K562 (cell line): Measurements from ENCODE around the gene IGLON5. TPM values are rescaled to one million over a fixed set of nuclear protein-coding genes. Genes with fewer than 3 reads are reported as not detected.

Experiments
- ATAC-seq: fragments of 200-7000 bp; cut with Tn5 transposase; 3 replicates; pipeline ENCODE4 v1.9.1; 2020; ENCODE audit warnings: moderate library complexity
- BruUV-seq: library from RNA; stranded (reverse); fragments of 400-500 nt; replicated peaks from 2 replicates; lab custom pipeline; 2021; lab: Mats Ljungman, UMichigan
- CTCF ChIA-PET: fragments of 300-600 bp; formaldehyde crosslinking; extraction: SDS; loops from one replicate; lab custom pipeline; 2021; ENCODE audit warnings: low intra/inter-chr PET ratio; lab: Yijun Ruan, JAX
- POLR2A ChIA-PET: fragments of 300-600, 350-650 bp; sonication (Branson Sonifier 250); formaldehyde crosslinking; extraction: SDS; loops from one replicate; lab custom pipeline; 2021; ENCODE audit warnings: antibody characterized with exemption, inconsistent platforms; lab: Yijun Ruan, JAX
- DNase-seq, 4 experiments: peaks; one replicate each; pipeline versions ENCODE4 v3.0.0 to v3.0.0-alpha.2; 2011 to 2018; ENCODE audit warnings: low spot score in 3 of 4, mixed read lengths in 3 of 4; ENCODE audit errors: extremely low read depth in 1 of 4
- FAIRE-seq: peaks from 2 replicates; lab custom pipeline; 2011; peaks lifted over from hg19 to GRCh38; lab: Jason Lieb, UNC
- H2AFZ ChIP-seq: 2 replicates; pipeline ENCODE4 v1.6.0; 2011; ENCODE audit warnings: low read depth, low read length, control low read depth, inconsistent platforms
- H3K27ac ChIP-seq: fragments of 200-600 bp; 3 replicates; pipeline ENCODE4 v1.8.0; 2011; ENCODE audit warnings: low read depth, mild to moderate bottlenecking, control low read depth, inconsistent platforms, low read length, moderate library complexity, mixed read lengths; ENCODE audit errors: extremely low read depth
- H3K27me3 ChIP-seq, 2 experiments: fragments of 300-600 bp in 1 of 2; 2 replicates in 1 of 2; 3 replicates in 1 of 2; pipeline versions ENCODE4 v1.6.0 to v1.8.0; 2011; ENCODE audit warnings: inconsistent platforms in 2 of 2, low read length in 2 of 2, mild to moderate bottlenecking in 1 of 2, mixed read lengths in 1 of 2, moderate library complexity in 1 of 2; ENCODE audit not compliant: control insufficient read depth in 2 of 2, insufficient read depth in 2 of 2
- H3K36me3 ChIP-seq: fragments of 300-600 bp; 3 replicates; pipeline ENCODE4 v1.8.0; 2011; ENCODE audit warnings: mild to moderate bottlenecking, low read length, inconsistent platforms; ENCODE audit not compliant: control insufficient read depth, insufficient read depth
- H3K4me1 ChIP-seq, 2 experiments: fragments of 200-600 bp in 1 of 2; replicated peaks in 1 of 2; 2 replicates in 1 of 2; 3 replicates in 1 of 2; pipeline versions ENCODE4 v1.5.1 to v1.8.0; 2011; ENCODE audit warnings: inconsistent platforms in 2 of 2, low read length in 2 of 2, mild to moderate bottlenecking in 1 of 2, mixed read lengths in 1 of 2, moderate library complexity in 1 of 2; ENCODE audit not compliant: control insufficient read depth in 2 of 2, insufficient read depth in 2 of 2
- H3K4me2 ChIP-seq: 2 replicates; pipeline ENCODE4 v1.6.1; 2011; ENCODE audit warnings: low read length, control low read depth, inconsistent platforms, mixed read lengths; ENCODE audit not compliant: insufficient read depth
- H3K4me3 ChIP-seq: fragments of 200-600 bp; sonication (generic), shearing (Covaris generic); 2 replicates; pipeline ENCODE4 v1.5.1; 2016; ENCODE audit warnings: control low read depth, inconsistent platforms
- H3K79me2 ChIP-seq: fragments of 200-600 bp; 3 replicates; pipeline ENCODE4 v1.8.0; 2011; ENCODE audit warnings: low read length, inconsistent platforms; ENCODE audit not compliant: control insufficient read depth, insufficient read depth
- H3K9ac ChIP-seq, 2 experiments: 2 replicates each; pipeline versions ENCODE4 v1.6.0 to v1.6.1; 2011; ENCODE audit warnings: low read depth in 2 of 2, low read length in 2 of 2, control low read depth in 1 of 2, inconsistent platforms in 1 of 2, mild to moderate bottlenecking in 1 of 2, mixed read lengths in 1 of 2; ENCODE audit not compliant: insufficient read depth in 1 of 2
- H3K9me1 ChIP-seq: one replicate; pipeline ENCODE4 v1.6.0; 2011; ENCODE audit warnings: inconsistent platforms, mild to moderate bottlenecking, low read length, moderate library complexity; ENCODE audit not compliant: control insufficient read depth, insufficient read depth
- H3K9me3 ChIP-seq: replicated peaks from 2 replicates; pipeline ENCODE4 v1.5.1; 2011; ENCODE audit warnings: low read depth, low read length, inconsistent platforms; ENCODE audit not compliant: control insufficient read depth, insufficient read depth
- H4K20me1 ChIP-seq: replicated peaks from 2 replicates; pipeline ENCODE4 v1.6.1; 2011; ENCODE audit warnings: low read length, inconsistent platforms, mixed read lengths; ENCODE audit not compliant: control insufficient read depth, insufficient read depth
- ARHGAP35 ChIP-seq: fragments of 450-650 bp; IDR thresholded peaks from 2 replicates; pipeline ENCODE4 v1.6.1; 2018; ENCODE audit not compliant: partially characterized antibody
- HDAC8 ChIP-seq: fragments of 450-650 bp; IDR thresholded peaks from 2 replicates; pipeline ENCODE4 v1.6.1; 2016; ENCODE audit warnings: mild to moderate bottlenecking, missing genetic modification characterization, moderate library complexity, missing compliant biosample characterization
- L3MBTL2 ChIP-seq: fragments of 450-650 bp; IDR thresholded peaks from 2 replicates; pipeline ENCODE4 v1.6.1; 2016; ENCODE audit warnings: mild to moderate bottlenecking, moderate library complexity
- TFAP4 ChIP-seq: sonication (generic); formaldehyde crosslinking; IDR thresholded peaks from 2 replicates; pipeline ENCODE4 v1.8.0; 2022; ENCODE audit warnings: missing genetic modification reagents, mild to moderate bottlenecking, moderate library complexity, borderline replicate concordance
- ZBTB11 ChIP-seq, 3 experiments: fragments of 200-800 bp in 1 of 3; fragments of 250-450 bp in 1 of 3; fragments of 450-650 bp in 1 of 3; sonication (Bioruptor Pico) in 1 of 3; sonication (Bioruptor generic) in 1 of 3; formaldehyde crosslinking in 1 of 3; IDR thresholded peaks; 2 replicates each; pipeline versions ENCODE4 v1.6.1 to v1.8.0; 2016 to 2022; ENCODE audit warnings: mild to moderate bottlenecking in 2 of 3, missing genetic modification characterization in 2 of 3, missing compliant biosample characterization in 1 of 3, moderate library complexity in 1 of 3
- ZC3H8 ChIP-seq: fragments of 450-650 bp; IDR thresholded peaks from 2 replicates; pipeline ENCODE4 v1.6.1; 2017
- WGBS: fragments of 100-300 bp; shearing (Covaris generic); methylation state at CpG from one replicate; pipeline ENCODE4 v1.1.6; 2016; ENCODE audit warnings: low coverage, mixed read lengths; ENCODE audit not compliant: insufficient coverage; ENCODE audit errors: missing lambda C conversion rate; 5-methylcytosine and 5-hydroxymethylcytosine counted together
- in situ Hi-C: fragments of 300-500 bp; cut with MboI; formaldehyde crosslinking; loops from 4 replicates; pipeline ENCODE4 v1.15.0; 2018; ENCODE audit warnings: inconsistent platforms, mixed read lengths
- intact Hi-C: fragments of 100-400 bp; cut with micrococcal nuclease; formaldehyde crosslinking; loops from 2 replicates; pipeline ENCODE4 v1.14.2; 2022
- polyA plus RNA-seq, 8 experiments: library from polyadenylated mRNA; depleted of rRNA in 4 of 8; stranded (reverse) in 5 of 8; unstranded in 3 of 8; fragments of >200 nt; fragmentation: Nextera tagmentation in 2 of 8; fragmentation: Illumina TruSeq in 1 of 8; extraction: Ambion mirVana in 2 of 8; extraction: Trizol in 1 of 8; gene quantifications; 2 replicates each; pipeline versions ENCODE4 v1.2.1 to v1.2.3, GENCODE V29; 2011 to 2014; ENCODE audit warnings: inconsistent platforms in 1 of 8, missing spikeins in 1 of 8
- total RNA-seq, 7 experiments: library from RNA; depleted of rRNA in 6 of 7; stranded (reverse); fragments of >200 nt in 6 of 7; fragmentation: Illumina TruSeq in 2 of 7; extraction: Trizol in 2 of 7; gene quantifications; 2 replicates each; pipeline versions ENCODE4 v1.2.1 to v1.2.3, GENCODE V29; 2011 to 2021; ENCODE audit warnings: low replicate concordance in 1 of 7

The IGLON5 gene
- total and polyA plus RNA-seq, 9 of the 15 experiments (the other 6 are each of a cell fraction or from before 2014, with no cell fraction given) = 0.03 to 0.22 (median 0.14) TPM; not detected in 2

GRCh38 chr19:51352783-51353360, 41.4 kb downstream of the IGLON5 start (continued):
- no peak for TF ChIP-seq ZBTB11 (CRISPR knock-in tag; IDR thresholded peaks at IDR 0.05)
- TF ChIP-seq, all 486 proteins: peak for 0

- Histone ChIP-seq H3K27me3 (no peaks in the 10 kb centered on the region), H3K9ac (peak overlapping the region in 1 of 2 experiments; percentile 83; a peak in 2 of 4 replicates), H3K4me2 (no peak overlapping the region), H3K9me1 (peaks cover 5% of the 10 kb centered on the region), H3K9me3 (no peaks in the 10 kb centered on the region), H3K4me3 (no peak overlapping the region), H3K79me2 (peaks cover 13% of the 10 kb centered on the region), H2AFZ (no peak overlapping the region), H3K4me1 (peaks cover 29 to 36% of the 10 kb centered on the region in 2 experiments), H3K27ac (peak overlapping the region; percentile 32; the same call in 2 of the 3 replicates)
- WGBS = 83% methylated on average over 11 of the region's 12 CpGs
- FAIRE-seq = no peak
- intact Hi-C loops (loop anchor here (5.0 kb wide), 1 partner anchor 38 kb away; the partner anchor contains the start of gene C19orf84), in situ Hi-C loops (no loop called here)
- DNase-seq = peak in 2 of 4 experiments; percentile 40 to 46
- no peak for ATAC-seq
- ChIA-PET POLR2A (interaction anchor here (0.8 to 1.7 kb wide), 5 partner anchors 10 to 14 kb away, joined by 3 to 7 read pairs (median 4); partner anchors contain the start of gene ETFB), CTCF (no interaction called here)
- BruUV-seq = no TSS peak
- TF ChIP-seq L3MBTL2 (no peak), TFAP4 (CRISPR knock-in tag) (0 out of 2 replicates have a peak, but pooled peaks have one; percentile 14), ARHGAP35 (no peak), ZC3H8 (no peak), HDAC8 (tag) (no peak)
- TF ChIP-seq, all 486 proteins: peak for 1
- Histone ChIP-seq H3K36me3 (peaks cover 39% of the 10 kb centered on the region), H4K20me1 (0 out of 2 replicates have a peak, but pooled peaks cover 4% of the 10 kb centered on the region)
Observed at GRCh38 chr19:51354103-51354741, 42.8 kb downstream of the IGLON5 start.
